Thymus (tissue), 11 donors: ENCODE data around the gene SHH. TPM values are rescaled to one million over a fixed set of nuclear protein-coding genes. Genes with fewer than 3 reads are reported as not detected.

ENCODE experiments used
- DNase-seq, 9 donors: peaks; one replicate each; pipeline ENCODE4 v3.0.0-alpha.2; 2013; ENCODE audit warnings: low spot score in 9 of 9, low read depth in 6 of 9, missing footprints in 1 of 9
- H3K27ac ChIP-seq, 2 donors: one replicate each; pipeline ENCODE4 v1.5.1; 2013; ENCODE audit warnings: control low read depth in 1 of 2, low read depth in 1 of 2, low read length in 1 of 2, mild to moderate bottlenecking in 1 of 2, moderate library complexity in 1 of 2
- H3K27me3 ChIP-seq, 2 donors: one replicate each; pipeline ENCODE4 v1.5.1; 2013; ENCODE audit warnings: low read length in 1 of 2; ENCODE audit not compliant: control insufficient read depth in 2 of 2, insufficient read depth in 1 of 2
- H3K36me3 ChIP-seq, 2 donors: one replicate each; pipeline ENCODE4 v1.5.1; 2013; ENCODE audit warnings: low read length in 1 of 2, mild to moderate bottlenecking in 1 of 2, moderate library complexity in 1 of 2; ENCODE audit not compliant: control insufficient read depth in 2 of 2, insufficient read depth in 2 of 2
- H3K4me1 ChIP-seq, 2 donors: one replicate each; pipeline ENCODE4 v1.5.1; 2013; ENCODE audit warnings: low read length in 2 of 2; ENCODE audit not compliant: control insufficient read depth in 2 of 2, insufficient read depth in 2 of 2
- H3K4me3 ChIP-seq, 2 donors: one replicate each; pipeline ENCODE4 v1.5.1; 2013; ENCODE audit warnings: low read length in 2 of 2, control low read depth in 1 of 2, mild to moderate bottlenecking in 1 of 2
- H3K9me3 ChIP-seq, 2 donors: one replicate each; pipeline ENCODE4 v1.5.1; 2013; ENCODE audit warnings: low read length in 1 of 2, mild to moderate bottlenecking in 1 of 2; ENCODE audit not compliant: control insufficient read depth in 2 of 2, insufficient read depth in 1 of 2
- WGBS: extraction: QIAGEN DNeasy Blood & Tissue Kit; methylation state at CpG from one replicate; pipeline ENCODE4 v1.1.7; 2013; 5-methylcytosine and 5-hydroxymethylcytosine counted together
- polyA plus RNA-seq: library from polyadenylated mRNA; stranded (reverse); fragments of 200-250 nt; gene quantifications from one replicate; pipeline ENCODE4 v1.2.3, GENCODE V29; 2013
- total RNA-seq: library from RNA; stranded (reverse); fragments of 120-200 nt; gene quantifications from one replicate; pipeline ENCODE4 v1.2.4, GENCODE V29; 2013
- donor health status: healthy.

Gene SHH
- total and polyA plus RNA-seq, 2 donors: 0.05 to 0.09 TPM

DNA sequence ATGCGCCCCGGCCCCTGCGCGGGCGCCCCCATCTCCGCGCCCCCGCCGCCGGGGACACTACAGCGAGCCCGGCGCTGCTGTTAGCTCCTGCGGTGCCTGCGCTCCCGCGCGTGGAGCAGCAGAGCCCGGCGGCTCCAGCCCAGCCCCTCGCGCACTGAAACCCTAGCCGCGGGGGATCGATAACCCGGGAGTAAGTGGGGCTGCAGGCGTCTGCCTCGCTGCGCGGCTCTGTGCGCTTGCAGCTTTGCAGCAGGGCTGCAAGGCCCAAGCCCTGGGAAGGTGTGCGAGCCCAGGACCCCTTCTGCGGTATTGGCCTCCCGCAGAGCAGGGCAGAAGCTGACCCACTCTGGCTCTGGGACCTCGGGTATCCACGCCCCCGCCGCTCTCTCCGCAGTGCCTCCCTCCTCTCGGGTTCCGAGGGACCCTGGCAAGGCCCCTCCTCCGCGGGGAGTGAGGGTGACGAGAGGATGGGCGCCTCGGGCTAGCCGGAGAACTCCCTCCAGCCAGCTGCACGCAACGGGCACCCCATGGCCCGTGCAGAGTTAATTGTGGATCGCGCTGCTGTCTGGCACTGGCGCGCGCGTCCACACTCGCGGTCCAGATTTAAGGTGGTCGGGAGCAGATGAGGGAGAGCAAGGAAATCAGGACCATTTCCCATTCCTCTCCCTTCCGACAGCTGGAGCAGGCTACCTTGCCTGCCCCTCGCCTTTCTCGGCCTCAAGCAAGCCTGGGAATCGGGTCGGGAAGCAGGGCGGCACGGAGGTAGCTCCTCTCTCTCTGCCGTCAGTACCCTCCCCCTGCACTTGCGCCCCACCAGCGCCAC, 2.1 kb downstream of the SHH start:
- Histone ChIP-seq H3K9me3 (peaks cover 0 to 2% of the 10 kb centered on the region in 2 donors), H3K4me3 (no peak overlapping the region), H3K27me3 (peaks cover 97% of the 10 kb centered on the region in 2 donors), H3K4me1 (peaks cover 2 to 6% of the 10 kb centered on the region in 2 donors), H3K36me3 (no peaks in the 10 kb centered on the region), H3K27ac (no peak overlapping the region)
- no peak for DNase-seq
- WGBS: 4% methylated on average over 69 of the region's 69 CpGs

DNA sequence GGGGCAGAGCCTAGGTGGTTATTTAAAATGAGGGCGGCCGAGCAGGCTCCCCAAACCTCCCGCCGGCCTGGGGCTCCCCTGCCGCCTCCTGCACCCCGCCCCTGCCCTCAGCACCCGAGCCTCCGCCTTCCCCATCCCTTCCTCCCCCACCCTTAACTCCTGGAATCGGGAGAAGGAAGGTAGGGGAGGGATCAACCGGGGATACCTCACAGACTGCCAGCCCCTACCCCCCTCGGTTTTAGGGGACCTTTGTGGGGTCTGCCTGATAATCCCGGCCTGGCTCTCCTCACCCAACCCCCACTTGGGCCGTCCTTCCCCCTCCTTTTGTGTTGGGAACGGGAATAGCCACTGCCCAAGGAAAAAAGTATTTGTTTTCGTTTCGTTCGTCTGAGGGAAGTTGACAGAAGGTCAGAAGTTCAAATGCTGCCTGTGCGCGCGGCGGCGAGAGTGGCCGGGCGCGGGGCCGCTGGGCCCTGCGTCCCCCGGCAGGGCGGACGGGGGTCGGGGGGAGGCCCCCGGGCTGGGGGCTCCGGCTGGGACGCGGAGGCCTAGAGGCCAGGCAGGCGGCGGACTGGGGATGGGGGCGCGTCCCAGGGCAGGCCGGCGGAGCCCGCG, 2.8 kb downstream of the SHH start:
- H3K4me1 ChIP-seq: peaks cover 7 to 10% of the 10 kb centered on the region in 2 donors
- WGBS: 4% methylated on average over 43 of the region's 43 CpGs
- DNase-seq: no peak
- H3K4me3 ChIP-seq: no peak overlapping the region
- H3K27ac ChIP-seq: no peak overlapping the region
- H3K9me3 ChIP-seq: peaks cover 0 to 2% of the 10 kb centered on the region in 2 donors
- peaks cover 97 to 99% of the 10 kb centered on the region in 2 donors for H3K27me3 ChIP-seq
- H3K36me3 ChIP-seq: no peaks in the 10 kb centered on the region

DNA sequence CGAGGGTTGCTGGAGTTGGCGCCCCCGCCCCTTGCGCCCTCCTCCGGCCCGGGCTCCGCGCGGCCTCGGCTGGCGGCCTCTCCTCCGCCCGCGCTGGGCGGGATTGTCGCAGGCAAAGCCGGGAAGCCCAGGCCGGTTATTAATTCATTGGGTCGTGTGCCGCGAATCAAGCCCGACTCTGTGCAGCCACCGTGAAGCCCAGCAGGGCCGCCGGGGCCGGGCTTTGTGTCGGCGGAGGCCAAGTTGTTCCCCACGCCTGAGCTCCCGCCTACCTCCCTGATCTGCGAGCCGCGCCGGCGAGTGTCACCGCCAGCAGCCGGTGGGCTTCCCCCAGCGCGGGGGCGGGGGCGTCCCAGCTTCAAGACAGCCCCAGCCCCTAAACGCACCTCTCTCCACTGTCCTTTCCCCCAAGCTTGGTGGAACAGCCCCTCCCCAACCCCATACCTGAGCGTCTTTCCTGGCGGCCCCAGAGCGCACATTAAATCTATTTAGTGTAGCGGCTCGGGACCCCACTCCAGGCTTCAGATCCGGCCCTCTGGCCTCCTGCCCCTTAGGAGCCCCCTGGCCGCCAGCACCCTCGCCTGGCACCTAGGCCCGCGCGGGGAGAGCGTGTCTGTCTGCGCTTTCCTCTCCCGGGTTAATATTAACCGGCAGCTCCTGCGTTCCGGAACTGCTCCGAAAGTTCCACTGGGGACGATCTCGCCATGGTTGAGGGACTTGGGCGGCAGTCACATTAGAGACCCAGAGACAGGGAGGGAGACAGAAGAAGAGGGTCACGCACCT, 3.5 kb downstream of the SHH start:
- WGBS: 2% methylated on average over 64 of the region's 64 CpGs
- Histone ChIP-seq H3K27ac (no peak overlapping the region), H3K9me3 (peaks cover 0 to 2% of the 10 kb centered on the region in 2 donors), H3K27me3 (peaks cover 97 to 99% of the 10 kb centered on the region in 2 donors), H3K36me3 (no peaks in the 10 kb centered on the region), H3K4me1 (peaks cover 11 to 13% of the 10 kb centered on the region in 2 donors), H3K4me3 (no peak overlapping the region)
- no peak for DNase-seq

DNA sequence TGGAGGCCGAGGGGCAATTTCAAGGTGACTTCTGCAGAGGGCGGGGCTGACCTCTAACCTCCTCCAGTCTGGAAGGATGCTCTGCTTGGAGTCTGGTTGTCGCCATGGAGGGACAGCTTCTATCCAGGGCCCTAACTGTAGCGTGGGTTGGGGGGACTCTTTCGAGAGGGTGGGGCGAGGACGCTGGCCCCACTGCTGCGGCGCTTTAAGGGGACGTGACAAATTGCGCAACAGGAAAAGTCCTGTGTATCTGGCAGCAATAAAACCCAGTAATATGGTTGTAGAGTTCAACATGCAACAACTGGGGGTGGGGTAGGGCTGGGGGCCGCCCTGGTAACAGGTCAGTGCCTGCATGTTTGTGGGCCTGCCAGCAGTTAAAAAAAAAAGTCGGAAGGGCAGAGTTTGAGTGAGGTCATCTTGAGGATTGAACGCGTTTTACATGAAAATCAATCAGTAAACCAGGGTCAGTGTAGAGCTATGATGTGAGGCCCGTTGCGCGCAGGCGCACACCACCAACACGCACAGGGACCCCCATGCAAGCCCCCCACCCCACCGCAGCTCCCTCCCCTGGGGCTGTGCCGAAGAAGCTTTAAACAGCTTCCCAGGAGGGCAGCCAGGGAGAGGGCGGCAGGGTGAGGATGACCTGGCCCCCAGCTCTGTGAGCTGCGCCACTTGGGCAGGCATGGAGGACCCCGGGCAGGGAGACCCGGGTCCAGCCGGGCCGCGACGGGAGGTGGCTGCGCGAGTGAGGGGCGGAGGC, 4.3 kb downstream of the SHH start:
- no peak overlapping the region for H3K4me3 ChIP-seq
- H3K36me3 ChIP-seq: no peaks in the 10 kb centered on the region
- 6% methylated on average over 33 of the region's 33 CpGs for WGBS
- H3K27ac ChIP-seq: no peak overlapping the region
- peaks cover 97 to 99% of the 10 kb centered on the region in 2 donors for H3K27me3 ChIP-seq
- peaks cover 0 to 2% of the 10 kb centered on the region in 2 donors for H3K9me3 ChIP-seq
- no peak for DNase-seq
- H3K4me1 ChIP-seq: peaks cover 13 to 15% of the 10 kb centered on the region in 2 donors

DNA sequence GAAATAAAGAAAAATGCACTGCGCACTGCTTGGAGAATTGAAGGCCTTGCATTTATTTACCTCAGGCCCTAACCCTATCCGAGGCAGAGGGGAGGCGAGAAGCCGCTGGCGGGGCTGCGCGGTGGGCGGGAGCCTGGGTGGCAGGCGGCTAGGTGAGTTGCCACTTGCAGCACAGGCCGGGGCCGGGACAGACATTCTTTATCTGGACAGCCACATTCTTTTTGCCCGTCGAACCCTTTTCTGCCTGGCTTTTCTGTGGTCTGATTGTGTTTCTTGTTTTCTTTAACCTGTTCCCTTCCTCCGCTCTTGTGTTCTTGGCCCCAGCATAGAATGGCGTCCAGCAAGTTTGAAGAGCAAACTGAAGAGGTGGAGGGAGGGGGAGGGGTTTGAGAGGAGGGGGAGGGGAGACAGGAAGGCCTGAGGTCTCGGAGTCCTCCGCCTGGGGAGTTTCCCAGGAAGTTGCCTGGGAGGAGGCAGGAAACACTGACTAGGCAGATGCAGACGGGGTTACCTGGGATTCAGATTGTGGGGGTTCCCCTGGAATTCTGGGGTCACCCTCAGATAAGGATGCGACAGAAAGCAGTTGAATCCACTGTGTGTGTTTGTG, 5.1 kb downstream of the SHH start:
- H3K4me1 ChIP-seq: peaks cover 13 to 15% of the 10 kb centered on the region in 2 donors
- no peaks in the 10 kb centered on the region for H3K36me3 ChIP-seq
- DNase-seq: no peak
- WGBS: 15% methylated on average over 19 of the region's 19 CpGs
- H3K9me3 ChIP-seq: peaks cover 0 to 2% of the 10 kb centered on the region in 2 donors
- peaks cover 99% of the 10 kb centered on the region in 2 donors for H3K27me3 ChIP-seq
- H3K27ac ChIP-seq: no peak overlapping the region
- H3K4me3 ChIP-seq: no peak overlapping the region

DNA sequence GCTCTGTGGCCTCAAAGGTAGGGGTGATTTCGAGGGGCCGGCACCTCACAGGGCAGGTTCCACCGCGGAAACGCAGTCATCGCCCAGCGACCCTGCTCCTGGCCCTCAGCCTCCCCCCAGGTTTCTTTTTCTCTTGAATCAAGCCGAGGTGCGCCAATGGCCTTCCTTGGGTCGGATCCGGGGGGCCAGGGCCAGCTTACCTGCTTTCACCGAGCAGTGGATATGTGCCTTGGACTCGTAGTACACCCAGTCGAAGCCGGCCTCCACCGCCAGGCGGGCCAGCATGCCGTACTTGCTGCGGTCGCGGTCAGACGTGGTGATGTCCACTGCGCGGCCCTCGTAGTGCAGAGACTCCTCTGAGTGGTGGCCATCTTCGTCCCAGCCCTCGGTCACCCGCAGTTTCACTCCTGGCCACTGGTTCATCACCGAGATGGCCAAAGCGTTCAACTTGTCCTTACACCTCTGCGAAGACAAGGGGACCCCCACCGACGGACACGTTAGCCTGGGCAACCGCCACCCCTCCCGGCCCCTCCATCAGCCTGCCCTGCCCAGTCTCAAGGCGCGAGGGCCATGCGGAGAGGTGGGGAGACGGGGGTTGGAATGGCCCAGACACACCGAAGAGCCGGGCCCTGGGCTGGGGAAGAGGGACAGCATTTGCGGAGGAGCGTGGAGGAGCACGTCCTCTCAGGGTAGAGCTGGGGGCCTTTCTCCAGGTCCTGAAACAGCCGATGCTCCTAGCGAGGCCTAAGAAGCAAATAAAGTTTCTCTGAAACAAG, 6.0 kb downstream of the SHH start:
- no peak overlapping the region for H3K27ac ChIP-seq
- WGBS: 12% methylated on average over 47 of the region's 47 CpGs
- peaks cover 99% of the 10 kb centered on the region in 2 donors for H3K27me3 ChIP-seq
- DNase-seq: no peak
- no peaks in the 10 kb centered on the region for H3K36me3 ChIP-seq
- peaks cover 13 to 15% of the 10 kb centered on the region in 2 donors for H3K4me1 ChIP-seq
- H3K4me3 ChIP-seq: no peak overlapping the region
- peaks cover 0 to 2% of the 10 kb centered on the region in 2 donors for H3K9me3 ChIP-seq

DNA sequence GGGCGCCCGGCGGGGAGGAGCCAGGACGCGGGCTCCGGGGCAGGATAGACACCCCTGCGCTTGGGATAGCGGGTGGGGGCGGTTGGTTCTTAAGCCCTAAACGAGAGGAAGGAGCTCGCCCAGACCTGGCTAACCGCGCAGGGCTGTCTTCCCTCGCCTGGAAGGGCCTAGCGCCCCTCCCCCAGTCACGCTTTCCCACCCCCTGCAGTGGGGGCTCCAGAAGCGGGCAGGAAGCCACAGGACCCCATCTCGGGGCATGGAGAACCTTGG, 6.5 kb downstream of the SHH start:
- peaks cover 99% of the 10 kb centered on the region in 2 donors for H3K27me3 ChIP-seq
- H3K27ac ChIP-seq: no peak overlapping the region
- H3K36me3 ChIP-seq: no peaks in the 10 kb centered on the region
- no peak for DNase-seq
- peaks cover 0 to 2% of the 10 kb centered on the region in 2 donors for H3K9me3 ChIP-seq
- no peak overlapping the region for H3K4me3 ChIP-seq
- 1% methylated on average over 18 of the region's 18 CpGs for WGBS
- peaks cover 13 to 15% of the 10 kb centered on the region in 2 donors for H3K4me1 ChIP-seq
